ENCODE data around the gene RTCA.

DNA sequence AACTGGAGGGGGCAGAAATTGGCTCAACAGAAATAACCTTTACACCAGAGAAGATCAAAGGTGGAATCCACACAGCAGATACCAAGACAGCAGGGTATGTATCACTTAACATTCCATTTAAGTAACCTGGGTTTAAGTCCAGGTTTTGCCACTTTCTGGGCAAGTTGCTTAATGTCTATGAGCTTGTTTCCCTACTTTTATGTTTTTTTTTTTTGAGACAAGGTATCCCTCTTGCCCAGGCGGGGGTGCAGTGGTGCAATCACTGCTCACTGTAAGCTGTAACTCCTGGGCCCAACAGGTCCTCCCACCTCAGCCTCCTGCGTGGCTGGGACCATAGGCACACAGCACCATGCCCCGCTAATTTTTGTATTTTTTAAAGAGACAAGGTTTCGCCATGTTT is 2.2 kb downstream of the RTCA start:
- TF ChIP-seq EZH2 (IDR thresholded peaks at IDR 0.05; ENCODE audit: borderline replicate concordance, insufficient read depth, low read length, poor library complexity, severe bottlenecking) (no peak), CTCF (IDR thresholded peaks at IDR 0.05; ENCODE audit: poor library complexity, severe bottlenecking) (no peak), SMC3 (conservative IDR thresholded peaks at IDR 0.05; ENCODE audit: poor library complexity) (no peak), EP300 (conservative IDR thresholded peaks at IDR 0.05; ENCODE audit: poor library complexity, severe bottlenecking) (no peak), TAF1 (IDR thresholded peaks at IDR 0.05; ENCODE audit: low read depth) (no peak), POLR2AphosphoS5 (IDR thresholded peaks at IDR 0.05) (no peak)

All from neural cell (in vitro differentiated cells).